ENCODE results near the gene MS4A18. TPM values are rescaled to one million over a fixed set of nuclear protein-coding genes. Genes with fewer than 3 reads are reported as not detected.
A peak's percentile ranks its signal among the peaks of the same experiment; 100 is the strongest.

Gene MS4A18
- total RNA-seq, 1 experiment from 2014 or later: not detected

DNA sequence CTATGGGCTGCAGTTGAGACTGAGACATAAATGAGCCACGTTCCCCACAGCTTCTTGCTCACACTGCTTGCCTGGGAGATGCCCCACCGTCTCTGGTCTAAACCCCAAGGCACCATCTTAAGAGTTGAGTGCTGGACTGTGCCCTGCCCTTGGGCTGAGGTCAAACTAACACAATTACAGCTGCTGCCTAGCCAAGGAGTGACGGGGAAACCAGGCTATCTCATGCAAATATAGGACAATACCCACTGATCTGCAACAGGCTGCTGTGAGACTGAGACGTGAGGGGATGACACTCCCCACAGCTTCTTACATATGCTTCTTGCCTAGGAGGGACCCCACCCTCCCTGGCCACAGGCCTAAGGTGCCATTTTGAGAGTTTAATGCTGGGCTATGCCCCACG is 32.9 kb upstream of the MS4A18 start:
- ChIA-PET CTCF (interaction anchor here (1.2 kb wide), 1 partner anchor 10 kb away, joined by 3 read pairs; no protein-coding TSS in a partner anchor), POLR2A (interaction anchor here (0.9 kb wide), 1 partner anchor 11 kb away, joined by 3 read pairs; no protein-coding TSS in a partner anchor)
- Mint-ChIP-seq H3K27me3 (ENCODE audit: insufficient read depth, unreplicated experiment) (peaks cover 33% of the 10 kb centered on the region), H3K27ac (ENCODE audit: low read depth, unreplicated experiment) (no peak overlapping the region), H3K36me3 (ENCODE audit: insufficient read depth, unreplicated experiment) (no peaks in the 10 kb centered on the region), H3K4me1 (ENCODE audit: insufficient read depth, unreplicated experiment) (no peaks in the 10 kb centered on the region), H3K4me3 (ENCODE audit: unreplicated experiment) (no peak overlapping the region), H3K9me3 (ENCODE audit: unreplicated experiment) (peaks cover 5% of the 10 kb centered on the region)
- no peak for DNase-seq (ENCODE audit: unreplicated experiment)
- intact Hi-C loops (cut with micrococcal nuclease): no loop called here
- no peak for TF ChIP-seq CTCF (IDR thresholded peaks at IDR 0.05; ENCODE audit: unreplicated experiment)
- BruUV-seq (replicated peaks): no TSS peak

DNA sequence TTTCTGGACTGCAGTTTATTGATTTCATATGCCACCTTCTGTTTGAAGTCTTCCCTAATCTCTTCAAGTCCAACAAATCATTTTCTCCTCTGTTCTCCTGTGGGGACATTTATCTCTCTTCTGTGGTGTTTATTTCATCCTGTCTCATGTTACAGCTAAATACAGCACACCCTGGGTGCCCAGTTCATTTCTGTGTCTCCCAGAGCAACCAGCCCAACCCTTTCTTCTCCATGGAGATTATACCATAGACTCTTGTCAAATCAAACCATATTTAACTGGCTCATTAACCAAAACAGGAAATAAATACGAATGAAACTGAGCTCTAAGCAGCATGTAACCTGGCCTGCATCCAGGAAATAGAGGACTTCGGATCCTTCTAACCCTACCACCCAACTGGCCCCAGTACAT is 25.2 kb upstream of the MS4A18 start, which contains the start of gene MS4A8:
Gene MS4A8, plus strand, starts transcription at position 329 of the 408 bp plus-strand sequence. CDS start 1,249 bp downstream, outside the sequence.
- DNase-seq (ENCODE audit: unreplicated experiment): no peak
- Mint-ChIP-seq H3K4me3 (ENCODE audit: unreplicated experiment) (no peak within 1 kb of the TSS), H3K4me1 (ENCODE audit: insufficient read depth, unreplicated experiment) (no peaks in the 10 kb centered on the region), H3K27ac (ENCODE audit: low read depth, unreplicated experiment) (no peak within 1 kb of the TSS), H3K27me3 (ENCODE audit: insufficient read depth, unreplicated experiment) (peaks cover 28% of the 10 kb centered on the region), H3K36me3 (ENCODE audit: insufficient read depth, unreplicated experiment) (no peaks in the 10 kb centered on the region), H3K9me3 (ENCODE audit: unreplicated experiment) (no peaks in the 10 kb centered on the region)
- no peak for TF ChIP-seq CTCF (IDR thresholded peaks at IDR 0.05; ENCODE audit: unreplicated experiment)
- ChIA-PET POLR2A (no interaction called here), CTCF (interaction anchor here (0.6 to 1.5 kb wide), 4 partner anchors 9 to 466 kb away, joined by 3 to 4 read pairs (median 3); no protein-coding TSS in a partner anchor)
- BruUV-seq (replicated peaks): no TSS peak
- intact Hi-C loops (cut with micrococcal nuclease): no loop called here

DNA sequence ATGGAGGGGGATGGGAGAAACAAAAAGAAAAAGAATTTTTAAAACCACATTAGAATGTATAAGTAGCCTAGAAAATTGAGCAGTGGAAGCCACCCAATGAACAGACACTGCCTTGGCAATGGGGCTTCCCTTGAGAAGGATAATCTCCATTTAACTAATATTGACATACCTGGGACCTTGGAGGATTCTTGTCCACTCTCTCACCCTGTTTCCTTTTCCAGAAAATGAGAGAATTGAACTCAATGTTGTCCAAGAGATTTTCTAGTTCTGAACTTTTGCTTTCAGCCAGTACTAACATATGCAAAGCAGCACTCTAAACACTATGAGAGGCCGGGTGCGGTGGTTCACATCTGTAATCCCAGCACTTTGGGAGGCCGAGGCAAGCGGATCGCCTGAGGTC is 24.6 kb upstream of the MS4A18 start:
- H3K27ac Mint-ChIP-seq (ENCODE audit: low read depth, unreplicated experiment): no peak overlapping the region
- peaks cover 28% of the 10 kb centered on the region for H3K27me3 Mint-ChIP-seq (ENCODE audit: insufficient read depth, unreplicated experiment)
- DNase-seq (ENCODE audit: unreplicated experiment): no peak
- no peaks in the 10 kb centered on the region for H3K4me1 Mint-ChIP-seq (ENCODE audit: insufficient read depth, unreplicated experiment)
- no peaks in the 10 kb centered on the region for H3K9me3 Mint-ChIP-seq (ENCODE audit: unreplicated experiment)
- CTCF ChIA-PET: interaction anchor here (1.5 kb wide), 1 partner anchor 8 kb away, joined by 4 read pairs; no protein-coding TSS in a partner anchor
- no peaks in the 10 kb centered on the region for H3K36me3 Mint-ChIP-seq (ENCODE audit: insufficient read depth, unreplicated experiment)
- H3K4me3 Mint-ChIP-seq (ENCODE audit: unreplicated experiment): no peak overlapping the region
- BruUV-seq (replicated peaks): no TSS peak
- intact Hi-C loops (cut with micrococcal nuclease): no loop called here
- POLR2A ChIA-PET: no interaction called here
- TF ChIP-seq CTCF (IDR thresholded peaks at IDR 0.05; ENCODE audit: unreplicated experiment): no peak

DNA sequence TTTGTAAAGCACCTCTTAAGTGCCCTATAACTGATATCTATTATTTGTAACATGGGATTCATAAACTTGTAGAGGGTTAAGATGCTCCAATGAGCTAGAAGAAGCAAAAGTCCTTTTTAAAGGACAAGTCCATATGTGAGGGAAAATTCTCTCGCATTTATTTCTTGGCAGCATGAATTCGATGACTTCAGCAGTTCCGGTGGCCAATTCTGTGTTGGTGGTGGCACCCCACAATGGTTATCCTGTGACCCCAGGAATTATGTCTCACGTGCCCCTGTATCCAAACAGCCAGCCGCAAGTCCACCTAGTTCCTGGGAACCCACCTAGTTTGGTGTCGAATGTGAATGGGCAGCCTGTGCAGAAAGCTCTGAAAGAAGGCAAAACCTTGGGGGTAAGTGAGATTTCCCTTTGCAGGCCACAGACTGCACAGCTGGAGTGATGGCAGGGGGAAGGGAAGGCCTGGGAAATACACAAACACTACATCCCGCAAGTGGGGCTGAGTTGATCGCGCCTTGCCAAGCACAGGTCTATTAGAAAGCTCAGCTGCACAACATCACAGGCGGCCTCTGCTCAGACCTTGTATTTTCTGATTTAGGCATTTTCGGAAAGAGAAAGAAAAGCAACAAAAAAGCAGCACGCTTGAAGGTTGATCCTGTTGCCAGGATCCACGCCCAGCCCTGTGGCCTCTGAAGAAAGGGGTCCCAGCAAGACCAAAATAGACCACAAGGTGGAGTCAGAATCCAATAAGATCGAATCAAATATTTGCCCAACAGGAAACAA is 23.6 kb upstream of the MS4A18 start:
- no peaks in the 10 kb centered on the region for H3K9me3 Mint-ChIP-seq (ENCODE audit: unreplicated experiment)
- H3K4me3 Mint-ChIP-seq (ENCODE audit: unreplicated experiment): no peak overlapping the region
- H3K27me3 Mint-ChIP-seq (ENCODE audit: insufficient read depth, unreplicated experiment): peaks cover 23% of the 10 kb centered on the region
- CTCF ChIA-PET: interaction anchor here (0.8 to 1.5 kb wide), 3 partner anchors 9 to 71 kb away, joined by 3 to 4 read pairs (median 3); no protein-coding TSS in a partner anchor
- no TSS peak for BruUV-seq (replicated peaks)
- H3K27ac Mint-ChIP-seq (ENCODE audit: low read depth, unreplicated experiment): no peak overlapping the region
- H3K36me3 Mint-ChIP-seq (ENCODE audit: insufficient read depth, unreplicated experiment): no peaks in the 10 kb centered on the region
- no peaks in the 10 kb centered on the region for H3K4me1 Mint-ChIP-seq (ENCODE audit: insufficient read depth, unreplicated experiment)
- POLR2A ChIA-PET: no interaction called here
- intact Hi-C loops (cut with micrococcal nuclease): no loop called here
- peak; percentile 29 for DNase-seq (ENCODE audit: unreplicated experiment)
- no peak for TF ChIP-seq CTCF (IDR thresholded peaks at IDR 0.05; ENCODE audit: unreplicated experiment)

Data from MCF 10A (cell line).